ENCODE data around the gene PDGFB.

The PDGFB gene

DNA sequence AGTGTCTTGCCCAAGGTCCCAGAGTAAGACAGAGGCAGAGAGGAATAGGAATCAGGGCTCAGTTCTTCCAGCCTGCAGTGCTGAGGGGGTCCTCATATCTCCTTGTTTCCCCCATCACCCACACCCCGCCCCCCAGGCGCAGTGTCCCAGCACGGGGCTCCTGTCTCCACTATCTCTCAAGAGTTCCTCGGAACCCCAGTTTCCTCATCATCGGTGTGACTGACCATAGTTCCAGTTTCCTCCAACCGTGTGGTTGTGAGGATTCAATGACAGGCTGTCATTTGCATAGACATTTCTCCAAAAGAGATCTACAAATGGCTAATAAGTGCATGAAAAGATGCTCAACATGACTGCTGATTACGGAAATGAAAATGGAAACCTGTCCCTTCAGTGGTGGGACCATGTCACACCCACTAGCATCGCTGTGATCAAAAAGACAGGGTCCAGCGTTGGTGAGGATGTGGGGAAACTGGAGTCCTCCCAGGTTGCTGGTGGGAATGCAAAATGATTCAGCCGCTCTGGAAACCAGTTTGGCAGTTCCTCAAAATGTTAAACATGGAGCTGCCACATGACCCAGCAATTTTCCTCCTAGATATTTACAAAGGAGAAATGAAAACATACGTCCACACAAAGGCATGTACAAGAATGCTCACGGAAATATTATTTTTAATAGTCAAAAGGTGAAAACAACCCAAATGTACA, 31.8 kb upstream of the PDGFB start:
- no peak for DNase-seq (ENCODE audit: low read depth)

DNA sequence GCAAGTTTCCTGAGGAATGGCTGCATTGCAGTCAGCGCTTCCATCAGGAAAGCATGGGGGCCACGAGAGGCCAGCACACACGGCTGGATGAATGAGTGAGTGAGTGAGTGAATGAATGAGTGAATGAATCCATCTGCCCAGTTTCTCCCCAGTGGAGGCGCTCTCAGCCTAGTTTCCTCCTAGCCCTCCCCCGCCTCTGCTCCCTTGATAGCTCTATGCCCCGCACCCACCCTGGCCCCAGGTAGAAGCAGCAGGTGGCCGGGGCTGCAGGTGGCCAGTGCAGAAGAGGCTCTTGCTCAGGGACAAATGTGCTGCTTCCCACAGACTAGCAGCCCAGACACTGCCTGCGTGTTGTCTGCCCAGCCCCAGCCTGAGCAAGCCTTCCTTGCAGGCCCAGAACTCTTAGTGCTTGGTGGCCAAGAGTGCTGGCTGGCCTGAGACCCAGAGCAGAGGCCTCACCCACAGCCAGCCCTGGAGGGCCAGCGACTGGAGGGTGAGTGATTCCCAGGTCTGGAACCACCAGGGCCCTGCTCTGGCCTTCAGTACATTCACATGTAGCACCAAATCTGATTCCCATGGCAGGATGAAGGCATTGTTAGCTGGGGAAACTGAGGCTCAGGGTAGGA, 31.1 kb upstream of the PDGFB start:
- DNase-seq (ENCODE audit: low read depth), result no peak

DNA sequence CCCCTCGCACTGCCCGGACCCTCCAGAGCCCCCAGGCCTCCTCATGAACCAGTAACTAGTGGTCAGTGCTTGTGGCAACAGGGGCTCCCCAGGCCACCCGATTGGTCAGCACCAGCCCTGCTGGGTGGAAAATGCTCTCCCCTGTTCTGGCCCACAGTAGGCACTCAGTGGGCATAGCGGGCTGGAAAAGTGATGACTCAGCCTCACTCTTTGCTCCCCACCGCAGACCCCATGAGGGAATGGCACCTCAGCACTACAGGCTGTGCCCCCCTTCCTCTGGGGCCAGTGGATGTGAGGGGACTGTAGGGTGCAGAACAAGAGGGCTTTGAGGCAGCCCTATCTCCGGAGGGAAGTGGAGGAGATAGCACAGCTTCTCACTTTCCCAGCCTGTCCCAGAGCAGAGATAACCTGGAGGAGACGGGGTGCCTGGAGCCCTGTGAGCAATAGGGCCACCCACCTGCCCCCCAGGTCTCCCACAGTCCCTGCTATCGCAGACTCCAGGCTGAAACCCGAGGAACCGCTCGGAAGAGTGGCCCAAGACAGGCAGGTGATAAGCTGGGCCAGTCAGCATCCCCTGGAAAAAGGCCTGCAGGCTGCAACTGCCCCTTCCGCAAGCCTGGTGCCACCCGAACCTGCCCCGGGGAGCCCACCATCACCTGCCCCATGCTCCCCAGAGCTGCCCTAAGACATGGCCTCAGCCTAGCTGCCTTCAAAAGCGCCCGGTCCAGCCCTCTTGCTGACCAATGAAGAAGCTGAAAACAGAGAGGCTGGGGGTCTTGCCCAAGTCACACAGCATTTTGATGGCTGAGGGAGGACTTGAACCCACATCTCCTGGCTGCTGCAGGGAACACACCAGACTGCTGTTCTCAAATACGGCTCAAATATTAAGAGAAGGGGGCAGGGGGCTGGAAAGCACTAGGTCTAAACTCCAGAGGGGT, 29.4 kb upstream of the PDGFB start:
- no peak for DNase-seq (ENCODE audit: low read depth)

DNA sequence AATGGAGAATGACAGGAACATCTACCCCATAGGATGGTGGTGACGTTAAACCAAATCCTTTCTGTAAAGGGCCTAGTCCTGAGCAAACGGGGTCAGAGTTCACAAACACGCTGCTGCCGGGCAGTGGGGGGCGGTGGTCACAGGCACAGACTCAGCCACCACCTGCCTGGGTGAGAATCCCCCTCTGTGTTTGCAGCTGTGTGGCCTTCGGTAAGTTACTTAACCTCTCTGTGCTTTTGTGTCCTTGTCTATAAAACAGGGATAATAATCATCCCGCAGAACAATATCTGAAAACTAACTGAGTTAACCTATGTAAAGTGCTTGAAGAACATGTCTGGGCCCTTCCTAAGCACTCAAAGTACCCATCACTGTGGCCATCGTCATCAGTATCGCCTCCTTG, 26.0 kb upstream of the PDGFB start:
- no peak for DNase-seq (ENCODE audit: low read depth)

DNA sequence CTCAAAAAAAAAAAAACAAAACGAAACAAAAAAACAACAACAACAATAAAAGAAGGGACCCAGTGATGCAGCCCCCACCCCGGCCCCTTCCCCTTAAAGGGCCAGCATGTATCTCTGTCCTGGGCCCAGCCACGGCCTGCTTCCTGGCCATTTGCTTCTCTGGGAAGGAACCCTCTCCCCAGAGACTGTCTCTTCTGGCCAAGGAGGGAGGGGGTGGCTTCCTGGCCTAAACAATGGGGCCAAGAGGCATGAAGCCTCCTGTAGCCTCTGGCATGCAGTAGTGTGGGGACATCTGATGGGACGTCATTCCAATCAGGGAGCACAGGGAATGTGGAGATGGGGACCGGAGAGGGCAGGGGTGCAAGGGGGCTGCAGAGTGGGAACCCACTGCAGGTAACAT, 25.5 kb upstream of the PDGFB start:
- DNase-seq (ENCODE audit: low read depth), result no peak

DNA sequence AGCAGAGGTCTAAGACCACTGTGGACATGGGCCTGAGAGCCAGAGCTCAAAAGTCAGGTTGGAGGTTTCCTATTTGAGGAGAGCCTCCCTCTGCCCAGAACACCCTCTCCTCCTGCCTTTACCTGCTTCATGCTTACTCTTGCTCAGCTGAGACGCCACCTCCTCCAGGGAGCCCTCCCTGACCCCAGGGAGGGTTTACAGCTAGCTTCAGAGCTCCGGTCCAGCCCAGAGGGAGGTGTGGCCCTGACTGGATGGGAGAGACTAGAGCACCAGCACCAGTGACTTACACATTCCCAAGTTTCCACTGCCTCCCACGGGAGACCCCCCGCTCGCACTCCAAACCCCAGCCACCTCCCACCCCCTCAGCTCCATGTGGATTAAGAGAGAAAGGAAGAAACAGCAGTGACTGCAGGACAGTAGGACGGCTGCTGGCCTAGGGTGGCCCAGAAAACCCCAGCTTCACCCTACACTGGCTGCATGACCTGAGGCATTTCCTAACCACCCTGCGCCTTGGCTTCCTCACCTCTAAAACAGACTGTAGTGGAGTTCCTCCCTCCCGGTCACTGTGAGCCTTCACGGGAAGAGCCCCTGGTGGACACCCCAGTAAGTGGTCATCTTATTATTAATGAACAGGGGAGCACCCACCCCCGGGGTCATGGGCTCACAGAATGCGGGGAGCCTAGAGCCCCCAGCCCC, 24.5 kb upstream of the PDGFB start:
- DNase-seq (ENCODE audit: low read depth), result no peak

DNA sequence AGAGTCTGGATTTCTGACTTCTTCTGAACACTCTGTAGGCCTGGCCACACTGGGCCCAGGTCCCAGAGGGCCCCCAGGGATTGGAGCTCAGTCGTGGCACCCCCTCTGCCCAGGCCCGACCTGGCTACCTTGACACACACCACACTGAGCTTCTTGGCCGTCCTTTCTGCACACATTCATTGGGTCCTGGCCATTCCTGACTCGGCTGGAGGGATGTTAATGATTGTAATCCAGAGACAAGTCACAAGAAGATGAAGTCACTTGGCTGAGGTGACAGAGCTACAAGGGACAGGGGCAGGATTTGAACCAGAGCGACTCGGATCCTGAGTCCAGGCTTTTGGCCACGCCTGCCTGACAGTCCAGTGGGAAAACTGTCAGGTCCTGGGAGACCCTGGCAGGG, 23.9 kb upstream of the PDGFB start:
- DNase-seq (ENCODE audit: low read depth), result no peak

DNA sequence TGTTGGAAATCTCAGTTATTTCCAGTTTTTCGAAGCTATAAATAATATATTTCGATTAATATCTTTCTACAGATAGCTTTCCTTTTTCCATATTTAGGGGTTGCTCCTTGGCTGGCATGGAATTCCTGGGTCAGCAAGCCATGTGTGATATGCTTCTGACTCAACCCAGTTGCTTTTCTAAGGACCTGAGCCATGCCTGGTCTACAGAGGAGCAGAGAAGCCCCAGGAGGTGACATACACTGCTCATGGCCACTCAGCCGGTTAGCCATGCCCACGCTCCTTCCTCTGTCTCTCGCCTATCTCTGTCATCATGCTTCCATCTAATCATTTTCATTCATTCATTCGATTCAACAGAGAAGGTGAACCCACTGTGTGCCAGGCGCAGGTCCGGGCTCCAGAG, 23.2 kb upstream of the PDGFB start:
- no peak for DNase-seq (ENCODE audit: low read depth)

DNA sequence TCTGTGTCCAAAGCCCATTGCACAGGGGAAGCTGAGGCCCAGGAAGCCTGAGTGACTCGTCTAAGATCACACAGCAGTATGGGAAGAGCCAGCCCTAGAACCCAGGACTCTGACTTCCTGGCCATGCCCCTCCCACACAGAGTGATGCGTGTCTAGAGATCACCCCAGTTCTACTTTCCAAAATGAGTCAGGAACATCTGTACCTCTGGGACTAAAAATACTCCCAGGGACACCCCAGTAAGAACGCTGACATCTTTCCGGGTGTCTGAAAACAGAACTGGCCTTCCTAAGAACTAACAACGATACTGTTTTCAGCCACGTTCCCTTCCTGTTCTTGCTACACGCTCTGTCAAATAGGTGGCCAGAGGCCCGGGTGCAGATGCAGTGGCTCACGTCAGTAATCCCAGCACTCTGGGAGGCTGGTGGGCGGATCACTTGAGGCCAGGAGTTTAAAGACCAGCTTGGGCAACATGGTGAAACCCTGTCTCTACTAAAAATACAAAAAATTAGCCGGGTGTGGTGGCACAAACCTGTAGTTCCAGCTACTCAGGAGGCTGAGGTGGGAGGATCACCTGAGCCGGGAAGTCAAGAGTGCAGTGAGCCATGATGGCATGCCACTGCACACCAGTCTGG, 21.7 kb upstream of the PDGFB start:
- DNase-seq (ENCODE audit: low read depth), result no peak

DNA sequence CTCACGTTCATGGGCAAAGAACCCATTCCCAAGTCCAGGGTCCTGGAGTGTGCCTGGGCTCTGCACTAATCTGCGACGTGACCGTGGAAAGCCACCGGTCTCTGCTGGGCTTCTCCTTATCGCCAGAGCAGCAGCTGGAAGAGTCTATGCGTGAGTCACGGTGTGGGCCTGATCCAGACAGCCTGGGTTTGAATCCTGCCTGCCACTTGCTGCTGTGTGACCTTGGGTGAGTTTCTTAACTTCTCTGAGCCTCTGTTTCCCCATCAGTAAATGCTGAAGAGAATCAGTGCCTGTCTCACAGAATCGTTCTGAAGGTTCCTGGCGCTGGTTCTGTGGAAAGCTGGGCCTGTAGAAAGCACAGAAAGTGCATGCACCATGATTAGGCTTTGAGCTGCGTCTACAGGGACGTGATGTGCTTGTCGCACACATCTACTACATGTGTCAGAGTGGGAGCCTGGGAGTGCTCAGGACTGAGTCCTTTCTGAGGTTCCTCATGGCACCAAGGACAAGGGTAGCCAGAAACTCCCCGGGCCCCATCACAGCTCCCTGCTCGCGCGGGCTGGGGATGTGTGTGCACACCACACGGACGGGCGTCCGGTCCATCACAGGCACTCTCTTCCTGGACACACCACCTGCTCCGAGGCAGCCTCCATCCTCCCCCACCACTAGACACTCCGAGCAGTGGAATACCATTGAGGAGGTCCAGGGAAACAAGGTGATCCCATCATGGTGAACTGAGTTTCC, 20.5 kb upstream of the PDGFB start:
- DNase-seq (ENCODE audit: low read depth), result no peak

DNA sequence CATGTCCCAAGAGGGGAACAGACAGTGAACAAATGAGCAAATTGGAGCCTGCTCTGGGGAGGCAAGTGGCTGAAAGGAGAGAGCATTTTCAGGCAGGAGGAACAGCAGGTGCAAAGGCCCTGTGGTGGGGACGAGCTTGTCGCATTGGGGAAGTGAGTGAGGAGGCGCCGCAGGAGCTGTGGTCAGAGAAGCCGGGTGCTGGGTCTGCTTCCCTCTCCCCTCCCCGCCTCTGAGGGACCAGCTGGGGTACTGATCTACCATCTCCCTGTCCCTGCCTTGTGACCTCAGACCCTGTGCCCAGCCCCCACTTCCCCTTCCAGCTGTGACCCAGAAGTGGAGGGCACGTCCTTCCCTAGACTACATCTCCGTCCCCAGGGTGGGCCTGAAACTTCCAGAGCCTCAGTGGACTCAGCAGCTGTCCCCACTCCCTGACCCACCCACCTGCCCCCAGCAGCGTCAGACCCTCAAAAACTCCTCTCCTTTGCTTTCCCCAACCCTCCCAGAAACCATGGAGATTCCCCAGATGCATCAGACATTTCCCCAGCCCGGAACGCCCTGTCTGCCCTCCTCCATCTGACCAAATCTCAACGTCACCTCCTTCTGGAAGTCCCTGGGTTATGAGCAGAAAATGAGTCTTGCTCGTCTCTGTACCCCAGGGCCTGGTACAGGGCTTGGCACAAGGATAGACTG, 19.7 kb upstream of the PDGFB start:
- DNase-seq (ENCODE audit: low read depth), result no peak

DNA sequence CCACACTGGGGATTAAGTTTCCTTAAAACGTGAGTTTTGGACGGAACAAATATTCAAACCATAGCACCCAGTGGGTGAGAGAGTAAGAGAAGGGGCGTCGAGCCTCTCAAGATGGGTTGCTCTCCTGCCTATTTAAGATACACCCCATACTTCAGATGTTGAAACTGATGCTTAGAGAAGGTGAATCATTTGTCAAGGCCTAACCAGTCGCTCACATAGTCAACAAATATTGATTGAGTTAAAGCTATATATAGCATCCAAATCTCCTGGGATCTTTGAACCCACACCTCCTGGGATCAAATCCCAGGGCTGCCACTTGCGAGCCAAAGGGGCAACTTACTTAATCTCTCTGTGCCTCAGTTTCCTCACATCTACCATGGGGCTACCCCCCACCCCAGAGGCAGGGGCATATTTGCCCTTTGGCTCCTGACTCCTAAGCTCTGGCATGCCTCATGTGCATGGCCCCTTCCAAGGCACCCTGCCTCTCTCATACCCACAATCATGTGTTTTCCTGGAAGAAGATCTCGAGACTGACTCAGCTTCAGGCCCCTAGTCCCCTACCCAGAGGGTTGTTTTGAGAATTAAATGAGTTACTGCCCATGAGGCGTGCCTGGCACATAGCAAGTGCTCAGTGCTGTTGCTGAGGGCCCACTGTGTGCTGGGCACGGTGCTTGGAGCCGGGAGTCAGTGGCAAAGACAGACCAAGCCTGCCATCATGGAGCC, 19.0 kb upstream of the PDGFB start:
- no peak for DNase-seq (ENCODE audit: low read depth)

DNA sequence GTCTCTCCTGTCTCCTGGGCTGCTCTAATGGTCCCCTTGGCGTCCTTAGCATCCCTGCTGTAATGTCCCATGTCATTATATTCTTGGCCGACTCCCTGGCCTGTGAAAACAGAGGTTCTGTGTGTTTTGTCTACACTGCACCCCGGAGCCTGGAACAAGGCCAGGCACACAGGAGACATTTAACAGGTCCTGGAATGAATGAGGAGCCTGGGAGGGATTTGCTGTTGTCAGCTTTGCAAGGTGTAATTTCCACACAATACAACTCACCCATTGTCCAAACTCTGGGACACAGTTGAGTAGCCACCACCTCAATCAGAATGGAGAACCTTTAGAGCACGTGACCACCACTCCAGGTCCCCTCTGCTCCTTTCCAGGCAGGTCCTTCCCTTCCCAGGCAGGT, 14.9 kb upstream of the PDGFB start:
- no peak for DNase-seq (ENCODE audit: low read depth)

DNA sequence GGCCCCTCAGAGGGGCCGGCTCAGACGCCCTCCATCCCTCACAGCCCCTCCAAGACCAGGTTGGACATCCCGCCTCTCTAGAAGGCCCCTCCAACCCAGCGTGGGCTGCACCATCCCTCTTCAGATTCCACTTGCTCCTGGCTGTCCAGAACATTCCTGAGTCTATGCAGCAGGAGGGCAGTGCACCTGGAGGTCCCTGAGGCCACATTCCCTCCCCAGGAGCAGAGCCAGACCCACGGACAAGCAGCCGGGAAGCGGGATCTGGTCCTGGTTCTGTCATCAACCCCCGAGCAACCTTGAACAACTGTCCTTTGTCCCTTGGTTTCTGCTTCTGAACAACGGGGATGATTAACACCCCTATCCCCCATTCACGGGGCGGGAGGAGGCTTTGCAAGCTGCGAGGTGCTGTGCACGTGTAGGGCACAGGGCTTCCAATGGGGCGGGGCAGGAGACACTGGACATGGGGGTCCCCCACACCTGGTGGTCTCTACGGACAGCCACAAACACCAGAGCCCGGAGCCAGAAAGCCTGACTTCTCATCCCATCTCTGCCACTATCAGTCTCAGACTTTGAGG, 13.2 kb upstream of the PDGFB start:
- no peak for DNase-seq (ENCODE audit: low read depth)

DNA sequence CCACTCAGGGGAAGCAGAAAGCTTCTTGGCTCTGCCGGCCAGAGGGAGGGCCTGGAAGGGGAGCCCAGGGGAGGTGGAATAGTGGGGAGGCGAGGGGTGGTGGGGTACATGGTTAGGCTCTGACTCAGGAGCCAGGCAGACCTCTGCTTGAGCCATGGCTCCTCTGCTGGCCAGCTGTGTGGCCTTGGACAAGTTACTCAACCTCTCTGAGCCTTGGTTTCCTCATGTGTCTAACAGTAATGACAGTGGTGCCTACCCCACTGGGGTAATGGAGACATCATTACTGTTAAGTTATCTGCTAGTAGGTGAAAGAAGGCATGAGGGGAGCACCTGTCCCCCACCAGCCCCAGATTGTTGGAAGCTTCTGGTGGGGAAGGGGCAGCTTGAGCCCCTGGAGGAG, 12.2 kb upstream of the PDGFB start:
- no peak for DNase-seq (ENCODE audit: low read depth)

DNA sequence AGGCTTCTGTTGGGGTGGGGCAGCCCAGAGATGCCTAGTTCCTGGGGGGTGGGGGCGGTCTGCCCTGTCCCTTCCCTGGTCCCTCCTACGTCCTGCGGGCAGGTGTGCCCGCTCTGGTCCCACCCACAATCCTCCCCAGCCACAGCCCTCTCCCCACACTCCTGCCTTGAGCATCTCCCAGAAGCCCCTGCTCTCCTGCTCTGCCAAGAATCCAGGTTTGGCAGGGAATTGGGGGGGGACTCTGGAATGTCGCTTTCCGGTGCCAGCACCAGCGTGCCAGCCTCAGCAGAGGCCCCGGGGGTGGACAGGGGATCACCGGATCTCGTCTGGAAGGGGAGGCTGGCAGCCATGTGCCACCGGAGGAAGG, 11.4 kb upstream of the PDGFB start:
- no peak for DNase-seq (ENCODE audit: low read depth)

DNA sequence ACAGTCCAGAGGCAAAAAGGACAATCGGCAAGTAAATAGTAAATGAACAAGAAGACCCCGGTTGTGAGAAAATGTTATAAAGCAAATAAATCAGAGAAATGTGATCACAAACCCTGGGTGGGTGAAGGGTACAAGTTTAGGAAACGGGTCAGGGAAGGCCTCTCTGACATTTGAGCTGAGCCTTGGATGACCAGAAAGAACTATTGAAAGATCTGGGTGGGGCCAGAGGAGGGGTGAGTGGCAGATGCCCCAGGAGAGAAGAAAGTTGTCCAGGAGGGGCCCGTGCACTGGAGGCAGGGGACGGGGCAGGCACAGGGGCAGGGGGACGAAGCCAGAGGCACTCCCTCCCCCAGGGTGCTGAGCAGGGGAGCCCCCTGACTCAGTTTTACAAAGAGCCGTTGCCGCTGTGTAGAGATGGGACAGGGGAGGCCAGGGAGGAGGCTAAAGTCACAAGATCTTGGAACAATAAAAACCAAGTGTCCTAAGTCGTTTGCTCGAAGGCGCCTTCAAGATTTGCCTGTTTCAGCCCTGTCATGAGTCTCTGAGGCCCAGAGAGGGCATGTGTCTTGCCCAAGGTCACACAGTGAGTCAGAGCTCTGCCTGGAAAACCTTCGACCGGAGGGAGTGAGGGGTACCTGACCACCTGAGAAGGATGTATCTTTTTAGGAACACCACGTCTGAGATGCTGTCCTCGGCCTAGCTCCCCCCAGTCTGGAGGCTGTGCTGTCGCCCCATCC, 10.8 kb upstream of the PDGFB start:
- DNase-seq (ENCODE audit: low read depth), result no peak

DNA sequence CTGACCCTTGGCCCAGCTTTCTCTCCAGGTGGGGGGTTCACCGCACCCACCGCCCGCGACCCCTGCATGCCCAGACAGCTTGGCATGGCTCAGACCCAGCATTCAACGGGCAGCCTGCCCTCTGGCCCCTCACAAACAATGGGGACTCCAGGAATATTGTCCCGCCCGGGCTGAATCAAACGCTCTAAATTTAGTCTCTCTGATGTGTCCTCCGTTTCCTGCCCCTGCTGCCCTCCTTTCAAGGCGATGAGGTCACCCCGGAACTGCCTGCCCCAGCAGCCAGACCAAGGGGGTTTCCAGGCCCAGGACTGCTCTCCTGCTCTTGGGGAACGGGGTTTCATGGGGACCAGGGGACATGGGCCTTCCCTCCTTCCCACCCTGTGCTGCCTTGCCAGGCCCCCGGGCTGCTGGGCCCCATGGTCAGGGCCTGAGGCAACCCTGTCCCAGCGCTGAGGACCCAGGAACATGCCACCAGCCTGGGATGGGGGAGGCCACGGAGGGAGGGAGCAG, 10.1 kb upstream of the PDGFB start:
- DNase-seq (ENCODE audit: low read depth), result no peak

DNA sequence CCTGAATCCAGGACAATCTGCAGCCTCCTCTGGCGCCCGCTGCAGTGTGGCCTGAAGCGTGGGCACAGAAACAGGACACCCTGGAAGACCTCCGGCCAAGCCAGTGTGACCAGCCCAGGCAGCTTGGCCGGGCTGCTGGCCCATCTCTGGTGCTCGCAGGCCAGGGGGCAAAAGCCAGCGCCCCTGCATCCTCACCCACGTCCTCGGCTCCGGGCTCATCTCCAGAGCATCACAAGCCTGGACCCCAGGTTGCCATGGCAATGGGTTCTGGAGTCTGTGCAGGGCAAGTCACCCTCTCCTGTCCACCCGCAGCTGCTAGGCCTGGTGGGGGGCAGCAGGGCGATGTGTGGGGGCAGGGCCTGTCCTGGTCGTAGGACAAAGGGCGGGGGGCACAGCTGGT, 9.3 kb upstream of the PDGFB start:
- no peak for DNase-seq (ENCODE audit: low read depth)
